Osteocyte (in vitro differentiated cells): ENCODE data around the gene MGLL. TPM values are rescaled to one million over a fixed set of nuclear protein-coding genes. Genes with fewer than 3 reads are reported as not detected.
"Not testable (repeated sequence)": the region's sequence is repeated elsewhere in the genome, so short reads cannot be mapped to it uniquely, and the experiment has no call there.

Source experiments
- DNase-seq: peaks from one replicate; pipeline ENCODE4 v3.0.0; 2021; ENCODE audit warnings: mixed read lengths; ENCODE audit not compliant: unreplicated experiment; ENCODE audit errors: extremely low spot score
- H3K27ac Mint-ChIP-seq: one replicate; pipeline ENCODE4 v1.8.0; 2021; ENCODE audit warnings: mild to moderate bottlenecking, mixed read lengths; ENCODE audit not compliant: unreplicated experiment
- H3K27me3 Mint-ChIP-seq: one replicate; pipeline ENCODE4 v1.8.0; 2021; ENCODE audit warnings: mixed read lengths; ENCODE audit not compliant: unreplicated experiment
- H3K36me3 Mint-ChIP-seq: one replicate; pipeline ENCODE4 v1.8.0; 2021; ENCODE audit warnings: mixed read lengths; ENCODE audit not compliant: unreplicated experiment
- H3K4me1 Mint-ChIP-seq: one replicate; pipeline ENCODE4 v1.8.0; 2021; ENCODE audit warnings: mixed read lengths; ENCODE audit not compliant: unreplicated experiment
- H3K4me3 Mint-ChIP-seq: one replicate; pipeline ENCODE4 v1.8.0; 2021; ENCODE audit warnings: mild to moderate bottlenecking, moderate library complexity, mixed read lengths; ENCODE audit not compliant: unreplicated experiment
- H3K9me3 Mint-ChIP-seq: one replicate; pipeline ENCODE4 v1.8.0; 2021; ENCODE audit warnings: mixed read lengths; ENCODE audit not compliant: unreplicated experiment
- CTCF ChIP-seq: fragments of 200-600 bp; sonication (generic); IDR thresholded peaks from 2 replicates; pipeline ENCODE4 v1.5.0; 2021; ENCODE audit warnings: antibody characterized with exemption, mild to moderate bottlenecking, moderate library complexity
- total RNA-seq: library from RNA; stranded (reverse); gene quantifications from 2 replicates; pipeline ENCODE4 v1.2.1, GENCODE V29; 2021

The MGLL gene
- total RNA-seq, 1 donor from 2014 or later: 112 TPM

- Mint-ChIP-seq H3K4me3 (no peak overlapping the region), H3K4me1 (peaks cover 53% of the 10 kb centered on the region), H3K27me3 (no peaks in the 10 kb centered on the region), H3K9me3 (no peaks in the 10 kb centered on the region), H3K36me3 (no peaks in the 10 kb centered on the region), H3K27ac (no peak overlapping the region)
- TF ChIP-seq CTCF: no peak
- no peak for DNase-seq
Observed at GRCh38 chr3:127660621-127661251, 161.6 kb downstream of the MGLL start.

GRCh38 chr3:127658234-127658633 lies 164.1 kb downstream of the MGLL start:
- no peak for DNase-seq
- peak overlapping the region; percentile 20 for H3K27ac Mint-ChIP-seq
- no peaks in the 10 kb centered on the region for H3K9me3 Mint-ChIP-seq
- TF ChIP-seq CTCF: no peak
- no peaks in the 10 kb centered on the region for H3K36me3 Mint-ChIP-seq
- no peaks in the 10 kb centered on the region for H3K27me3 Mint-ChIP-seq
- H3K4me1 Mint-ChIP-seq: peaks cover 69% of the 10 kb centered on the region
- no peak overlapping the region for H3K4me3 Mint-ChIP-seq

GRCh38 chr3:127656906-127657305 lies 165.4 kb downstream of the MGLL start:
- Mint-ChIP-seq H3K27me3 (no peaks in the 10 kb centered on the region), H3K9me3 (no peaks in the 10 kb centered on the region), H3K4me1 (peaks cover 67% of the 10 kb centered on the region), H3K36me3 (no peaks in the 10 kb centered on the region), H3K27ac (no peak overlapping the region), H3K4me3 (no peak overlapping the region)
- no peak for DNase-seq
- TF ChIP-seq CTCF: no peak

- Mint-ChIP-seq H3K27ac (peak overlapping the region; percentile 87), H3K27me3 (no peaks in the 10 kb centered on the region), H3K9me3 (no peaks in the 10 kb centered on the region), H3K36me3 (no peaks in the 10 kb centered on the region), H3K4me1 (peaks cover 63% of the 10 kb centered on the region), H3K4me3 (no peak overlapping the region)
- no peak for TF ChIP-seq CTCF
- no peak for DNase-seq
Observed at GRCh38 chr3:127655641-127656040, 166.7 kb downstream of the MGLL start.

- not testable (repeated sequence) for H3K9me3 Mint-ChIP-seq, H3K36me3 Mint-ChIP-seq, H3K27me3 Mint-ChIP-seq, DNase-seq, H3K4me3 Mint-ChIP-seq
- Mint-ChIP-seq H3K4me1 (peaks cover 58% of the 10 kb centered on the region), H3K27ac (peak overlapping the region; percentile 87)
Observed at GRCh38 chr3:127654993-127655392, 167.3 kb downstream of the MGLL start.

GRCh38 chr3:127654374-127654773 lies 167.9 kb downstream of the MGLL start:
- Mint-ChIP-seq H3K27me3 (no peaks in the 10 kb centered on the region), H3K4me3 (no peak overlapping the region), H3K9me3 (no peaks in the 10 kb centered on the region), H3K36me3 (no peaks in the 10 kb centered on the region), H3K27ac (peak overlapping the region; percentile 49), H3K4me1 (peaks cover 53% of the 10 kb centered on the region)
- TF ChIP-seq CTCF: no peak
- no peak for DNase-seq
